HL-60 (cell line): ENCODE data around the gene UBFD1.

ENCODE experiments used
- DNase-seq, 2 experiments: peaks; one replicate each; pipeline ENCODE4 v3.0.0-alpha.2; 2010 to 2020; ENCODE audit warnings: low read depth in 1 of 2, low spot score in 1 of 2
- H3K27ac ChIP-seq: fragments of 250-450 bp; sonication (Bioruptor Pico); replicated peaks from 2 replicates; pipeline ENCODE4 v1.5.1; 2020; ENCODE audit warnings: mild to moderate bottlenecking, moderate library complexity
- H3K27me3 ChIP-seq: fragments of 250-450 bp; sonication (Bioruptor Pico); 2 replicates; pipeline ENCODE4 v1.5.1; 2021; ENCODE audit warnings: mild to moderate bottlenecking, moderate library complexity; ENCODE audit not compliant: insufficient read depth, poor library complexity, severe bottlenecking
- H3K4me3 ChIP-seq: replicated peaks from 2 replicates; pipeline ENCODE4 v1.5.1; 2011; ENCODE audit warnings: mild to moderate bottlenecking, control low read depth, low read length; ENCODE audit not compliant: insufficient read depth
- GABPA ChIP-seq: IDR thresholded peaks from 2 replicates; pipeline ENCODE4 v1.6.1; 2012; ENCODE audit warnings: low read depth
- POLR2AphosphoS5 ChIP-seq: IDR thresholded peaks from 2 replicates; pipeline ENCODE4 v1.6.1; 2012; ENCODE audit warnings: low read depth
- SPI1 ChIP-seq: IDR thresholded peaks from 2 replicates; pipeline ENCODE4 v1.6.1; 2012; ENCODE audit warnings: low read depth, mild to moderate bottlenecking, borderline replicate concordance
- TF ChIP-seq, protein P1 (sequence below): IDR thresholded peaks from 2 replicates; pipeline ENCODE4 v1.6.1; 2012; ENCODE audit warnings: low read depth; ENCODE audit not compliant: insufficient replicate concordance
- TF ChIP-seq, protein P2 (sequence below): IDR thresholded peaks from one replicate; pipeline ENCODE4 v1.5.1; 2011; ENCODE audit warnings: low read length, control low read depth, inconsistent platforms; ENCODE audit not compliant: insufficient read depth

The UBFD1 gene

DNA sequence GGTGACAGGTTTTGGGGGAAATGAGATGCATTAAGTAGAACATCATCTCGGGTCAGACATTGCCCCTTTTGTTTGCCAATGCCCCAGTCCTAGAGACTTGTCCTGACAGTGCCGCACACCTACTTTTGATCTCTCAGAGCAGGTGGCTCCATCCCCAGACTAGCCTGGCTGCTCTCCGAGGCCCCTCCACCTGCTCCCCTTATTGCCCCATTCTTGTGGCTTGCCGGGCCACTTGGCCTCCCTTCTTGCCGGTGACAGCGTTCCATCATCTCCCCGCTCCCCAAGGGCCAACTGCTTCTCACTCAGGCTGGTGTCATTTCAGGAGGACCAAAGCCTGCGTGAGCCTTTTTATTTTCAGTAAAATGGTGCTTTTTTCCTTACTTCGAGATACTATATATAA is 14.9 kb downstream of the UBFD1 start:
- Histone ChIP-seq H3K4me3 (no peak overlapping the region), H3K27me3 (no peaks in the 10 kb centered on the region), H3K27ac (no peak overlapping the region)
- TF ChIP-seq POLR2AphosphoS5 (no peak), GABPA (no peak), SPI1 (no peak)
- TF ChIP-seq, protein P1, sequence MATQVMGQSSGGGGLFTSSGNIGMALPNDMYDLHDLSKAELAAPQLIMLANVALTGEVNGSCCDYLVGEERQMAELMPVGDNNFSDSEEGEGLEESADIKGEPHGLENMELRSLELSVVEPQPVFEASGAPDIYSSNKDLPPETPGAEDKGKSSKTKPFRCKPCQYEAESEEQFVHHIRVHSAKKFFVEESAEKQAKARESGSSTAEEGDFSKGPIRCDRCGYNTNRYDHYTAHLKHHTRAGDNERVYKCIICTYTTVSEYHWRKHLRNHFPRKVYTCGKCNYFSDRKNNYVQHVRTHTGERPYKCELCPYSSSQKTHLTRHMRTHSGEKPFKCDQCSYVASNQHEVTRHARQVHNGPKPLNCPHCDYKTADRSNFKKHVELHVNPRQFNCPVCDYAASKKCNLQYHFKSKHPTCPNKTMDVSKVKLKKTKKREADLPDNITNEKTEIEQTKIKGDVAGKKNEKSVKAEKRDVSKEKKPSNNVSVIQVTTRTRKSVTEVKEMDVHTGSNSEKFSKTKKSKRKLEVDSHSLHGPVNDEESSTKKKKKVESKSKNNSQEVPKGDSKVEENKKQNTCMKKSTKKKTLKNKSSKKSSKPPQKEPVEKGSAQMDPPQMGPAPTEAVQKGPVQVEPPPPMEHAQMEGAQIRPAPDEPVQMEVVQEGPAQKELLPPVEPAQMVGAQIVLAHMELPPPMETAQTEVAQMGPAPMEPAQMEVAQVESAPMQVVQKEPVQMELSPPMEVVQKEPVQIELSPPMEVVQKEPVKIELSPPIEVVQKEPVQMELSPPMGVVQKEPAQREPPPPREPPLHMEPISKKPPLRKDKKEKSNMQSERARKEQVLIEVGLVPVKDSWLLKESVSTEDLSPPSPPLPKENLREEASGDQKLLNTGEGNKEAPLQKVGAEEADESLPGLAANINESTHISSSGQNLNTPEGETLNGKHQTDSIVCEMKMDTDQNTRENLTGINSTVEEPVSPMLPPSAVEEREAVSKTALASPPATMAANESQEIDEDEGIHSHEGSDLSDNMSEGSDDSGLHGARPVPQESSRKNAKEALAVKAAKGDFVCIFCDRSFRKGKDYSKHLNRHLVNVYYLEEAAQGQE, result no peak
- TF ChIP-seq, protein P2, sequence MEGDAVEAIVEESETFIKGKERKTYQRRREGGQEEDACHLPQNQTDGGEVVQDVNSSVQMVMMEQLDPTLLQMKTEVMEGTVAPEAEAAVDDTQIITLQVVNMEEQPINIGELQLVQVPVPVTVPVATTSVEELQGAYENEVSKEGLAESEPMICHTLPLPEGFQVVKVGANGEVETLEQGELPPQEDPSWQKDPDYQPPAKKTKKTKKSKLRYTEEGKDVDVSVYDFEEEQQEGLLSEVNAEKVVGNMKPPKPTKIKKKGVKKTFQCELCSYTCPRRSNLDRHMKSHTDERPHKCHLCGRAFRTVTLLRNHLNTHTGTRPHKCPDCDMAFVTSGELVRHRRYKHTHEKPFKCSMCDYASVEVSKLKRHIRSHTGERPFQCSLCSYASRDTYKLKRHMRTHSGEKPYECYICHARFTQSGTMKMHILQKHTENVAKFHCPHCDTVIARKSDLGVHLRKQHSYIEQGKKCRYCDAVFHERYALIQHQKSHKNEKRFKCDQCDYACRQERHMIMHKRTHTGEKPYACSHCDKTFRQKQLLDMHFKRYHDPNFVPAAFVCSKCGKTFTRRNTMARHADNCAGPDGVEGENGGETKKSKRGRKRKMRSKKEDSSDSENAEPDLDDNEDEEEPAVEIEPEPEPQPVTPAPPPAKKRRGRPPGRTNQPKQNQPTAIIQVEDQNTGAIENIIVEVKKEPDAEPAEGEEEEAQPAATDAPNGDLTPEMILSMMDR, result no peak
- no peak for DNase-seq

DNA sequence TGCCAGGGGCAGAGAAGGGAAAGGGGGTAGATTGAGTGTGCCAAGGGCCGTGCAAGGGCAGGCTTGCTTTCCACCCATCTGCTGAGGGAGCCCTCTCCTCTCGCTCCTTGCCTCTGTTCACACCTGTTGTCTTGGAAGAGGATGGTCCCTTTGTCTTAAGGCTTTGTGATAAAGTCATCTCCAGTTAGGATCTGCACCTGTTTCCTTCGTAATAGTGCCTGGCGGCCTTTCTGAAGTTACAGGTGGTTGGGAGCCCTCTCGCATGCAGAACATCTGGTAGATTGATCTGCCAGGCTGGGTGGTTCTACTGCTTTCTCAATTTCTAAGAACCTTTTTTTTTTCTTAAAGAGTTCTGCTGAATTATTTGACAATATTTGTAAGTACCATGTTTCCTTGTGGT is 16.3 kb downstream of the UBFD1 start:
- no peak overlapping the region for H3K4me3 ChIP-seq
- H3K27ac ChIP-seq, result no peak overlapping the region
- DNase-seq, result no peak
- no peaks in the 10 kb centered on the region for H3K27me3 ChIP-seq
- TF ChIP-seq, protein P2, result no peak
- TF ChIP-seq POLR2AphosphoS5 (no peak), SPI1 (no peak), GABPA (no peak)
- TF ChIP-seq, protein P1, result no peak

DNA sequence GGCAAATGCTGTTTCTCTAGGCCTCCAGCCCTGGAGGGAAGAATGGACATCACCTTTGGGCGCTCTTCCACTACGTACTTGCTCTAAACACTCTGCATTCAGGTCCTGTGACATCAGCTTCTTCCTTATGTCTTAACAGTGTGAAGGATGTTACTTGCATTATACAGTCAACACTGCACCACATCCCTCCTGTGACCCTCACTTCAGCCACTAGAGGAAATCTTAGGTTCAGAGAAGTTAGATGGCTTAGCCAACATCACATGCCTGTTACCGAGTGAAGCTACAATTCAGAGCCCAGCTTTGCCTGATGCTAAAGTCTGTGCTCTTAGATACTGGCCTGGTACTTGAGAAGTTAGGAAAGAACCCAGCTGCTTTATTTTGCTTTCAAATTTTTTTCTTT is 18.3 kb downstream of the UBFD1 start:
- TF ChIP-seq SPI1, result no peak
- TF ChIP-seq, protein P1, result no peak
- no peak for TF ChIP-seq GABPA
- TF ChIP-seq, protein P2, result no peak
- Histone ChIP-seq H3K27me3 (no peaks in the 10 kb centered on the region), H3K4me3 (no peak overlapping the region), H3K27ac (no peak overlapping the region)
- DNase-seq, result no peak
